GM19351 (cell line): ENCODE measurements around the gene GCK.

Source experiments
- ATAC-seq: cut with Tn5 transposase; IDR thresholded peaks from one replicate; pipeline ENCODE4 v1.9.1; 2021; ENCODE audit warnings: mild to moderate bottlenecking, moderate library complexity; ENCODE audit not compliant: unreplicated experiment

The GCK gene

GRCh38 chr7:44108768-44109750, 80.2 kb downstream of the GCK start:
- no peak for ATAC-seq

- no peak for ATAC-seq
Observed at GRCh38 chr7:44107961-44108767, 81.1 kb downstream of the GCK start.

- no peak for ATAC-seq
Observed at GRCh38 chr7:44107116-44107960, 81.9 kb downstream of the GCK start.

- no peak for ATAC-seq
Observed at GRCh38 chr7:44106311-44107065, 82.8 kb downstream of the GCK start.

GRCh38 chr7:44105832-44106231, 83.4 kb downstream of the GCK start:
- ATAC-seq = no peak

GRCh38 chr7:44104860-44105771, 84.1 kb downstream of the GCK start:
- ATAC-seq = no peak

GRCh38 chr7:44103923-44104859, 85.0 kb downstream of the GCK start, which contains the start of gene AEBP1:
TSS of gene AEBP1 (plus strand) at chr7:44104345. CDS start at chr7:44104666, 321 bp downstream.
- ATAC-seq = no peak

GRCh38 chr7:44103566-44103922, 85.7 kb downstream of the GCK start:
- ATAC-seq = no peak

- no peak for ATAC-seq
Observed at GRCh38 chr7:44102846-44103565, 86.2 kb downstream of the GCK start.

GRCh38 chr7:44101966-44102845, 87.0 kb downstream of the GCK start:
- no peak for ATAC-seq

- ATAC-seq = no peak
Observed at GRCh38 chr7:44101303-44101965, 87.8 kb downstream of the GCK start.

GRCh38 chr7:44100458-44101302, 88.6 kb downstream of the GCK start:
- ATAC-seq = no peak

GRCh38 chr7:44099669-44100068, 89.6 kb downstream of the GCK start:
- ATAC-seq = no peak

GRCh38 chr7:44098092-44099068, 90.9 kb downstream of the GCK start:
- no peak for ATAC-seq
